Epithelial cell of alveolus of lung (primary cell): Measurements from ENCODE around the gene LIX1L. TPM values are rescaled to one million over a fixed set of nuclear protein-coding genes. Genes with fewer than 3 reads are reported as not detected.

Experiments used
- total RNA-seq: library from RNA; depleted of rRNA; stranded (reverse); fragments of >200 nt; gene quantifications from 2 replicates; pipeline ENCODE4 v1.2.1, GENCODE V29; 2015

The LIX1L gene
- total RNA-seq: 26.5 and 27.9 TPM in 2 replicates

DNA sequence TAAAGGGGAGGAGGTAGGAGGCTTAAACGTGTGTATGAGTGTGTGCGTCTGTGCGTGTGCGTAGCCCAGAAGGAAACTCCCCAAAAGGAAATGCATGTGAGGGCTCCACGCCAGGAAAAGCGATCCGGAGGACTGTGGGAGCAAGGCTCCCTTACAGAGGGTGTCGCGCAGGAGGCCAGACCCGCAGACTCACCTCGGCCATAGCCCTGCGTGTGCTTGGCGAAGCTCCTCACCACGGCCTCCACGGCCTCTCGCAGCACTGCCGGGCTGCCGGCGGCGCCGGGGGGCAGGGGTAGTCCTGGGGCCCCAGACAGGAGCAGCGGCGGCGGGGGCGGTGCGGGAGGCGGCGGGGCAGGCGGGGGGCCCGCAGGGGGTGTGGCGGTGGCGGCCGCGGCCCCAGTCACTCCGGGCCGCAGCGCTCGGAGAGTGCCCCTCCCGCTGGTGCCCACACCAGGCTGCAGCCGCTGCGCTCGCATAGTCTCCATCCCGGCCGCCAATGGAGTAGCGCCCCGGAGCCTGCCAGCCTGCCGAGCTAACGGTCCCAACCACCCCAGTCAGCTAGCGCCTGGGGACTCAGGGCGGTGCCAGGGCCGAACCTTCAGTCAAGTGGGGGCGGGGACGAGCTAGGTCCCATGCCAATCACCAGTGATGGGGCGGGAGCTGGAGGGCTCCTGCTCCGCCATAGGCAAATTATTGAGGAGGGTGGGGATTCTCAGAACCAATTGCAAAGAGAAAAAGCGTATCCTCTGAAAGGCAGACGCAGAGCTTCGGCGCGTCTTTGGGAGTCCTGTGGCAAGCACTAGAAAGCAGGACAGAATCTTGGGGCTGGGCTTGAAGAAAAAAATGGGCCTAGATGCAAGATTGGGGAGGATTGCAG is at the start of gene LIX1L:
TSS of gene LIX1L (minus strand) at position 575 of the 877 bp plus-strand sequence. CDS start at position 485, 90 bp downstream.

DNA sequence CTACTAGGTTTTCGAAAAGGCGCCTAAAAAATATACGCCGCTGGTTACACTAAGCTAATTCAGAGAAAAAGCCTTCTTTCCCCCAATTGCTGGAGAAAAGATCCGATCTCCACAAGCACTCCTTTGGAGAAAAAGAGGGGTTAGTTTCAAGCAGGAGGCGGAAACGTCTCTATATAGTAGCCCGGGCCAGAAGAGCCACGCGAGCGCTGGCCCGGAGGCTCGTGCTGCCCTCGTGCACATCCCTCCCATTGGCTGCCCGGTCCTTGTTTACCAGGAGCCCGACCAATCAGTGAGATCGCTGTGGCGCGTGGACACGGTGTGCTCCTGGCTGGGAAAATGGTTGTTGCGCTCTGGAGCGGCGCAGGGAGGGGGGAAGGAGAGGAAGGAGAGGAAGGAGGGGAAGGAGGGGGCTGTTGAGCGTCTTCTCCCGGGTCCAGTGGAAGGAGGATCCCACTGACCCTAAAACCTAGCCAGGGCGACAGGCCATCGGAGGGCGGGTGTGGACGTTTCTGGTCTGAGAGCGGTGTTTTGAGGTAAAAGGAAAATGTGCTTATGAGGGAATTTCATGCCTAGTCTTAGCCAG is 38.7 kb upstream of the LIX1L start, which contains the start of gene TXNIP:
TSS of gene TXNIP (minus strand) at position 147 of the 583 bp plus-strand sequence. CDS start 313 bp downstream, outside the sequence.

DNA sequence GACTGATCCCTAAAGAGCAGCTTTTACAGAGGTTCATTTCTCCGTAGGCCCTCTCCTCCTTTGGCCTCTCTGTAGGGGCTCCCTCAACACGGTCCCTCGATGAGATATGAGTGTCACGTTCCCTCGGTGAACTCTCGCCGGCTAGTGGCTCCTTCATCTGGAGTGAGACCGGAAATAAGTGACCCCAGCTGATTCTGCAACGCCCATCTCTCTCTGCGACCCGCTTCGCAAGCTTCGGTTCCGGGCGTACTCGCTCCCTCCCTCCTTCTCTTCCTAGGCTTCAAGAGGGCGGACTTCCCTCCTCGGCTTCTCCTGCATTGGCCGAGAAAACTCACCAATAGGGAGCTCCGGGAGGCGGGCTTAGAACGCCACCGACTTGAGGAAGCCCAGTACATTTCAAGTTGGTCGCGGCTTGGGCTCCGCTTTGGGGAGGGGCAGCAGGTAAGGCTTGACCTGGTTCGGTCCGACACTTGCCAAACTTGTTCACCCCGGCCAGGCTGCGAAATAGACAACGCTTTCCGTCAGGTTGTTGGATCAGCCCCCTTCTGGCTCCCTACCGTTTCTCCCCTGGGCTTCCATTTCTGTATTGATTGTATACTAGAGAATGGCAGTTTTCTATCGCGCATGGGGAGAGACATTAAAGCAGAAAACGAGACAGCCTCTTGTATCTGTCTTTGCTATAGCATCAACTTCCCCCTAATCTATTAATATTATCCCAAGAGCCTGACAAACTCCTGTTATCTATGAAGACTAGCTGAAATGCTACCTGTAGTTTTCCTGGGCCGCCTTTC is 6.7 kb upstream of the LIX1L start, which contains the start of the genes ANKRD34A and POLR3GL:
TSS of gene ANKRD34A (minus strand) at position 248 of the 791 bp plus-strand sequence. CDS start 2,816 bp downstream, outside the sequence.
TSS of gene POLR3GL (plus strand) at position 363 of the 791 bp plus-strand sequence. CDS start 10,176 bp downstream, outside the sequence.

DNA sequence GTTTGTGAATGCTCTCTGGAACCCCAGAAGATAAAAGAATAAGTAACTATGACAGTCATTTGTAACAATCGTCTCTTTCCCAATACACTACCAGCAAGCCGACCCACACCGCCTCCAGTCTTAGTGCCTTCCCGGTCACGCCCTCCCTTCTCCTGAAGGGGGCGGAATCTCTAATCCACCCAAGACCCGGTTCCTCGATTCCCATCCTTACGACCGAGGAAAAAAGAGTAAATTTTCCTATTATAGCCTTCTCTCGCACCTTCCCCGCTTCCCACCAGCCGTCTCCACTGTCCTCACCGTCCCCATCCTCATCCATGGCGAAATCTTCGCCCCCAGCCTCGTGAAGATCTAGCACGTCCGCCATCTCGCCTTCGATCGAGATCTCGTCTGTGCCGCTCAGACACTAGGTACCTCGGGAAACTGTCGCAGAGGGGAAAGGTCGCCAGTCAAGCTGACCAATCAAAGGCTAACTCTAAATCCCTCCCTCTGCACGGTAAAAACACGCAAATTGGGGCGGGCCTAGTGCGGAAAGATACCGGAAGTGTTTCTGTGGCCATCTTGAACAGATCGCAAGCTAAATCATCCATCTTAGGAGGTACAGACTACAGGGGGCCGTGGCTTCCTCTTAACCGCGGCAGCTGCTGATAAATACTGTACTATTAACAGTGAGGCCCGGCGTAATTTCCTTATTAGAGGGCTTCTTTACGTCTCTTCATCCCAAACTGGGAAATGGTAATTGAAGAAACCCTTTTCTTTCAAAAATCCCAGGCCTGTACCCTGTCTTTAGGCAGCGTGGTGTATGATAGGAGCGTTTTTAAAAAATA is 30.5 kb downstream of the LIX1L start, which contains the start of gene RBM8A:
TSS of gene RBM8A (minus strand) at position 422 of the 824 bp plus-strand sequence. CDS start at position 364, 58 bp downstream.

DNA sequence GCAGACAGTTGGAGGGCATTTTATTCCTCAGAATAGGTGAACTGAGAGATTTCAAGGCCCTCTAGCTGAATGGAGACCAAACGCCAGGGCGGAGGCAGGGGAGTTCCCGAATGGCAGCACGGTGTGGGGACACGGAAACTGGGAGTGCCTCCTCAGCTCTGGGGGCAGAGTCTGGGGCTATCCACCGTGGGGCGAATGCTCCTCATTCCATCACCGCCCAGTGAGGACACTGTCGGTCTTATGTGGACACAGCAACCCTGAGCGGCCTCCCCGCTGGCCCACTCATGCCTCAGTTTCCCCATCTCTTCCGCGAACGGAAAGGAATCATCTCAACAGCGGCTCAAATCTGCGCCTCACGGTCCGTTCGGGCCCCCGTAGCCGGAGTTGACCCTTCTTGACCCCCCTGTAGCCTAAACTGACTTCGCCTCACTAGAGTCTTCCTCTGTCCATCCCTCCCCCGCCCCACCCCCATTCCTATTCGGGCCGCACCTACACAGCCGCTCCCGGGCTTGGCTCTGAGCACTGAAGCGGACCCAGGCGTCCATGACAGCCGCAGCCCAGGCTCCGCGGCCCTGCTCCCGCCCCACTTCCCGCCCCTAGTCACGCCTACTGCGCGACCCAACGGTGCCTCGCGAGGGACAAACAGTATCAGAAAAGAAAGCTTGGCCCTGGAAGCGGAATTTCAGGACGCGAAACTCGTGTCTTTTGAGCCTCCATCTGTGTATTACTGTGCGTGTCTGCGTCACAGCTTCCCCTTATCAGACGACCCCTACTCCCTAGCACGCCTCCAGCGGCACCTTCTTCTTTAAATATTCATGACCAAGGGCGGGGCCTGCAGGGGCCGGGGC is 39.4 kb downstream of the LIX1L start, which contains the start of gene PEX11B:
TSS of gene PEX11B (minus strand) at position 574 of the 848 bp plus-strand sequence. CDS start at position 545, 29 bp downstream.

DNA sequence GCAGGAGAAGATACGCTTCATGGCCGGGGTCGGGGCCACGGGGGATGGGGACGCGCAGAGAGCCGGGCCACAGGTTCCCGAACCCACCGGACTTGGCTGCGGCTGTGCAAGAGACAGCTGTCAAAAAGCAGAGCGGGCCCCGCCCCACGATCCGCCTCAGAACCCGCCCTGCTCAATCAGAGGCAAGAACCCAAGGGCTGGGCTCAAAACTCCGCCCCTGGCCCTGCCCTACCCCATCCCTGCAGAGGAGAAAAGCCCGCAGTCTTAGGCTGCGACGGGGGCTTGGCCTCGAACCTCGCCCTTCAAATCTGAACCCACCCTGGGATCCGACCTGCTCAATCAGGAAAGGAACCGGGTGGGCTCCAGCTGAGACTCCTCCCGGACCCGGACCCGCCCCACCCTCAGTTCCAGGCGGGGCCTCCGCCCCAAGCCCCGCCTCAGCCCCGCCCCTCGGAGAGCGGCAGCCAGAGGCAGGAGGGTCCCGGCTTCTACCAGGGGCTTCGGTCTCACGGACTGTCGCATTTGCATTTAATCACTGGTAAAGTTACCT is 72.0 kb downstream of the LIX1L start, which contains the start of gene ANKRD35:
TSS of gene ANKRD35 (minus strand) at position 129 of the 550 bp plus-strand sequence. CDS start at position 21, 108 bp downstream.

Other genes starting within 250 kb of the LIX1L start
- not detected in 2 replicates for gene CD160, start 238.5 kb downstream of the LIX1L start, total RNA-seq
- gene RNF115, start 133.9 kb downstream of the LIX1L start, total RNA-seq: 5.6 and 6.9 TPM in 2 replicates
- 25.6 and 30.5 TPM in 2 replicates for gene POLR3C, start 133.8 kb downstream of the LIX1L start, total RNA-seq
- 0.32 and 5.2 TPM in 2 replicates for gene NUDT17, start 112.4 kb downstream of the LIX1L start, total RNA-seq
- gene PIAS3, start 98.9 kb downstream of the LIX1L start, total RNA-seq: 22.4 and 23.1 TPM in 2 replicates
- 1.8 and 8.8 TPM in 2 replicates for gene ANKRD35, start 72.2 kb downstream of the LIX1L start, total RNA-seq
- 7.1 and 10.0 TPM in 2 replicates for gene ITGA10, start 48.0 kb downstream of the LIX1L start, total RNA-seq
- gene PEX11B, start 39.3 kb downstream of the LIX1L start, total RNA-seq: 24.7 and 31.3 TPM in 2 replicates
- gene RBM8A, start 30.5 kb downstream of the LIX1L start, total RNA-seq: 116 and 131 TPM in 2 replicates
- gene ANKRD34A, start 6.6 kb upstream of the LIX1L start, total RNA-seq: 0.24 and 1.0 TPM in 2 replicates
- gene POLR3GL, start 6.7 kb upstream of the LIX1L start, total RNA-seq: 15.3 and 15.8 TPM in 2 replicates
- gene TXNIP, start 38.6 kb upstream of the LIX1L start, total RNA-seq: 61.0 and 776 TPM in 2 replicates
- gene HJV, start 63.7 kb upstream of the LIX1L start, total RNA-seq: not detected in 2 replicates
- 0.96 and 1.0 TPM in 2 replicates for gene NBPF10, start 186.8 kb upstream of the LIX1L start, total RNA-seq